T-helper 1 cell (primary cell): ENCODE data around the gene SCAMP2.
"Not testable (repeated sequence)": the region's sequence is repeated elsewhere in the genome, so short reads cannot be mapped to it uniquely, and the experiment has no call there.

Experiments
- DNase-seq, 5 donors: peaks; one replicate each; pipeline ENCODE4 v3.0.0-alpha.2; 2012 to 2020
- total RNA-seq, 4 donors: gene quantifications; one replicate each; lab custom pipeline; 2026; lab: John Stamatoyannopoulos, UW

Gene SCAMP2, protein sequence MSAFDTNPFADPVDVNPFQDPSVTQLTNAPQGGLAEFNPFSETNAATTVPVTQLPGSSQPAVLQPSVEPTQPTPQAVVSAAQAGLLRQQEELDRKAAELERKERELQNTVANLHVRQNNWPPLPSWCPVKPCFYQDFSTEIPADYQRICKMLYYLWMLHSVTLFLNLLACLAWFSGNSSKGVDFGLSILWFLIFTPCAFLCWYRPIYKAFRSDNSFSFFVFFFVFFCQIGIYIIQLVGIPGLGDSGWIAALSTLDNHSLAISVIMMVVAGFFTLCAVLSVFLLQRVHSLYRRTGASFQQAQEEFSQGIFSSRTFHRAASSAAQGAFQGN
- total RNA-seq = 46.6 to 88.3 (median 58.4) reads per million in 4 donors

DNA sequence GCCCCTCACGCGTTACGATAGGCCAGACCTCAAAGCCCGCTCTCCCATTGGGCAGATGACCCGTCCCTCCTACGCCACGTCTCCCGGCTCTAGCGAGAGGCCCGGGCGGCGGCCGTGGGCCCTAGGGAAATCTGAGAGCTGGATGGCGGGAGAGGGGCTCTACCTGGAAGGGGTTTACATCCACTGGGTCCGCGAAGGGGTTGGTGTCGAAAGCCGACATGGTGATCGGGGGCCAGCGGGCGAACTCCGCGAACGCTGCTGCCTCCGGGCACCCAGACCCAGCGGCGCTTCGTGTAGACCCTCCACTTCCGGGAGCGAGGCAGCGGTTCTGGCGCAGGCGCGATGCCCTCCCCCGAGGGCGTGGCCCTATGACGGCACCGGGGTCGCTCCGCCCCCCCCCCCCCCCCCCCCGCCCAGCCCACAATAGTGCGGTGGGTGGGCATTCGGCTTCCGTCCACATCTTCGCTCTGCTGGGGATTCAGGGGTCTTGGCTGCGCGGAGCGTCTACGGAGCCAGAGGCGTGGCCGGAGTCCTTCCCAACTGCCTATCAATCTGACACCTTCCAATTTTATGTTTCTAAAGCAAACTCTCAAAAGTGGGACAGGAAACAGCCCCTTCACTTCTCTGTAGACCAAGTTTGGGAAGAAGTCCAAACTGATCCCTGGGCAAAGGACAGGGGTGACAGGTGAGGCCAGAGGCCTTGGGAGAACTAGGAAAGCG is at the start of gene SCAMP2:
TSS of gene SCAMP2 (minus strand) at position 330 of the 720 bp plus-strand sequence. CDS start at position 220, 110 bp downstream.
- DNase-seq = peak; percentile 80 to 94 (median 84)

DNA sequence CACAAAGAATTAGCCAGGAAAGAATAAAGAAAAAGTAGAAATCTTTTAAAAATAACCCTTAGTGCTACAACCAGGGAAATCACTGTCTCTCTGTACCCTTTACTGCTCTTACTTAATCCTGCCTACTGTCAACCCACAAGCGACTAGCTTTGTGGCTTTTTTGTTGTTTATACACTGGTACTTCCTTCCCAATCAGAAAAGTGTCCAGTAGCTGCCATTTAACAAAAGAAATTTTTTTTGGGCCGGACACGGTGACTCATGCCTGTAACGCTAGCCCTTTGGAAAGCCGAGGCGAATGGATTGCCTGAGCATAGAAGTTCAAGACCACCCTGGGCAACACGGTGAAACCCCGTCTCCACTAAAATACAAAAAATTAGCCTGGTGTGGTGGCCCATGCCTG is 47.3 kb upstream of the SCAMP2 start:
- no peak for DNase-seq

DNA sequence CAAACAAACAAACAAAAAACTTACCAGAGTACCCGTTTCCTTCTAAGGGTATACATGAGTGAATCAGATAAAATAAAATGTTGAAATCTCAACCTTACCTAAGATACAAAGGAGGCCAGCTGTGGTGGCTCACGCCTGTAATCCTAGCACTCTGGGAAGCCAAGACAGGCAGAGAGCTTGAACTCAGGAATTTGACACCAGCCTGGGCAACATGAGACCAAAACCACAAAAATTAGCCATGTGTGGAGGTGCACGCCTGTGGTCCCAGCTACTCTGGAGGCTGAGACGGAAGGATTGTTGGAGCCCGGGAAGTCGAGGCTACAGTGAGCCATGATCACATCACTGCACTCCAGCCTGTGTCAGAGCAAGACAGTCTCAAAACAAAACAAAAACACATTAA is 44.5 kb upstream of the SCAMP2 start:
- DNase-seq = no peak

DNA sequence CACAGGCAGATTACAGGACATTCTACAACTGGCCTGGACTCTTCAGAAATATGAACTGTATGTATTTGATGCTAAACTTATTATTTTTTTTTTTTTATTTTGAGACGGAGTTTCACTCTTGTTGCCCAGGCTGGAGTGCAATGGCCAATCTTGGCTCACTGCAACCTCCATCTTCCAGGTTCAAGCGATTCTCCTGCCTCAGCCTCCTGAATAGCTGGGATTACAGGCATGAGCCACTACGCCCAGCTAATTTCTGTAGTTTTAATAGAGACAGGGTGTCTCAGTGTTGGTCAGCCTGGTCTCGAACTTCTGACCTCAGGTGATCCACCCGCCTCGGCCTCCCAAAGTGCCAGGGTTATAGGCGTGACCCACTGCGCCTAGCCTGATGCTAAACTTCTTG is 40.6 kb upstream of the SCAMP2 start:
- DNase-seq = not testable (repeated sequence)

DNA sequence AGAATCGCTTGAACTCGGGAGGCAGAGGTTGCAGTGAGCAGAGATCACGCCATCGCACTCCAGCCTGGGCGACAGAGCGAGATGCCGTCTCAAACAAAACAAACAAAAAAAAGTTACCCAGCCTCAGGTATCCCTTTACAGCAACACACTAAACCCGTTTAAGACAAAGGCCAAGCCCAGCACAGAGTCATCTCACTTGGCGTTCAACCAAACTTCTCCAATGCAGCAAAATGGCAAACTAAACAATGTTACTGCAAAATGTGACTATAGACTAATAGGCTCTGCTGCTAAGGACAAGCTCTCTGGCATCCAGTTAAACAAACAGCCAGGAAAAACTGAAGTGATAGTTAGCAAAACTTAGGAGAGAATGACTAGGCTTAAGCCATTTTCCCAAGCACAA is 39.9 kb upstream of the SCAMP2 start:
- DNase-seq = no peak

DNA sequence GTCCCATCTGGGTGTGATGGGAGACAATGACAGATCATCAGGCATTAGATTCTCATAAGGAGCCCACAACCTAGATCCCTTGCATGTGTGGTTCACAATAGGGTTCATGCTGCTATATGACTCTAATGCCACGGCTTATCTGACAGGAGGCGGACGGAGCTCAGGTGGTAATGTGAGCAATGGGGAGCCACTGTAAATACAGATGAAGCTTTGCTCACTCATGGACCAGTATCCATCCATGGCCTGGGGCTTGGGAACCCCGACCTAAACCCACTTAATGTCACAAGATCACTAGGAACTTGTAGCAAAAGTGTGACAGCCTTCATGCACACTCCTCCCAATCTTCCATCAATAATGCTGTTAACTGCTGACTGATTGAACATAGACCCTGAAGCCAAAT is 35.5 kb upstream of the SCAMP2 start:
- no peak for DNase-seq

DNA sequence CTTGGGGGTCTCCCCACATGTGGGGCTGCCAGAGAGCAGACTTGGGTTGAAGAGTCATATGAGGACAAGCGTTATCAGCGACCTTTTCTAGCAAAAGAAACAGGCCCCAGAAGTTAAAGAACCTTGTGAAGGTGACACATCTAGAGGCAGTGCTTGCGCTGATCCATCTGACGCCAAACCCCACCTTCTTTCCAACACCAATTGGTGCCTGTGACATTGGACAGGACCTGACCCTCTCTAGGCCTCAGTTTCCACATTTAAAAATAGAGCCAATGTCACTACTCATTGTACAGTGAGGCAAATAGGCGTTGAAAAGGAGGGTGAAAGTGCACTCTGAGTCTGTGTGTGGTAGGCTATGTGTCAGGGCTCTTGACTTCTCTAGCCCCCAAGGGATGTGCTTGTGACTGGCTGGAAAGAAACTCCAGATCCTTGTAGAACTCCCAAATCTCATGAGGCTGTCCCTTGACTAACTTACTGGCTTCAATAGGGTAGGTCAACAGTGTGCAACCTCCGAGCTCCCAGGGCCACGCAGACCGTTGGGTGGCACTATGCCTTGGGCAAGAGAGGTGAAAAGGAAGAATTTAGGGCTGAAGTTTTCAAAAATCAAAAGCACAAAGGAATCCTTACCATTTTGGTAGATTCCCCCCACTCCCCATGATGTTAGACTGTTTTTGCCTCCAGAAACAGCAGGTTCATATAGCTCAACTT is 34.2 kb upstream of the SCAMP2 start:
- DNase-seq = no peak

DNA sequence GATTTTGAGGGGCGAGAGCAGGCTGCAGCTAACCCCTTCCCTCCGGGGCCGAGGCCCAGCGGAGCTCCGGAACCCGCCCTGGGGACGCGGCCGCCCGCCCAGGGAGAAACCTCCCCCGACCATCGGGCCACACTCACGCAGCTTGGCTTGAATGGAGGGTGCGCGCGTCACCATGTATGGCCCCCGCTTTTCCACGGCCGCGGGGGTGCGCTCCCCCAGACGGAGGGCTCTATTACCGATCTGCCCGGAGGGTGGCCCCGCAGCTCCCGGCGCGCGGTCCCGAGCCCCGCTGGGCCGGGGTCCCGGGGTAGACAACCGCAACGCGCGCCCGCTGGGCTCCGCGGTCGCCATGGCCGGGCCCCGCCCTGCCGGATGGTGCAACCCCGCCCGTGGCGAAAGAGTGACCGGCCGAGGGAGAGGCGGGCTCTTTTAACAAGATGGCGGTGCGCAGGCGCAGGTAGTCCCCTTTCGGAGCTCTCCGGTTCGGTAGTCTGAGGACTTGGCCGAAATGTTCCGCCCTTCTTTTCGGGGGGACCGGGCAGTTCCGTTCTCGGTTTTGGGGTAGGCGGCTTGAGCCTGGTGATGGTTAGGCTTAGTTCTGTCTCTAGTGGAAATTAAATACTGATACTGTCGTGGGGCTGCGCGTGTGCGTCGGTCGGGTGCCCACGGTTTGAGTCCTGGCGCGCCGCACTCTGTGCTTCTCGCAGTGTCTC is 33.4 kb upstream of the SCAMP2 start, which contains the start of gene FAM219B:
TSS of gene FAM219B (minus strand) at position 402 of the 713 bp plus-strand sequence. CDS start at position 351, 51 bp downstream.
- DNase-seq = peak; percentile 59 to 77 (median 65)

DNA sequence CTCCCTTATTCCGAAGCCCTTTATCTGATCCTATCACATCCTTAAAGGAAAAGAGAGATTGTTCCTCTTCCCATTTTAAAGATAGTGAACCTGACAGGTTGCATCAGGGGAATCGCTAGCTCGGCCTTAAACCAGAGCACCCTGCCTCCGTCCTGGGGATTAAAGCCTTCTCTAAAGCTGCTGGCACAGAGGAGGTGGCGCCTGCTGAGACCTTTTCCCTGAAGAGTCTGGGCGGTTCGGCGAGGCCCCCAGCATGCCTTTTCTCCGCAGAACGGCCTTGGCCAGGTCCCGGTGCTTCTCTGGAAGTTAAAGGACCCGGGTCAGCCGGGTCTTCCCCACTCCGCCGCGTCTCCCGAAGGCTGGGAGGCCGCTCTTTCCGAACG is 32.9 kb upstream of the SCAMP2 start:
- peak in 2 of 5 donors; percentile 15 to 28 for DNase-seq

DNA sequence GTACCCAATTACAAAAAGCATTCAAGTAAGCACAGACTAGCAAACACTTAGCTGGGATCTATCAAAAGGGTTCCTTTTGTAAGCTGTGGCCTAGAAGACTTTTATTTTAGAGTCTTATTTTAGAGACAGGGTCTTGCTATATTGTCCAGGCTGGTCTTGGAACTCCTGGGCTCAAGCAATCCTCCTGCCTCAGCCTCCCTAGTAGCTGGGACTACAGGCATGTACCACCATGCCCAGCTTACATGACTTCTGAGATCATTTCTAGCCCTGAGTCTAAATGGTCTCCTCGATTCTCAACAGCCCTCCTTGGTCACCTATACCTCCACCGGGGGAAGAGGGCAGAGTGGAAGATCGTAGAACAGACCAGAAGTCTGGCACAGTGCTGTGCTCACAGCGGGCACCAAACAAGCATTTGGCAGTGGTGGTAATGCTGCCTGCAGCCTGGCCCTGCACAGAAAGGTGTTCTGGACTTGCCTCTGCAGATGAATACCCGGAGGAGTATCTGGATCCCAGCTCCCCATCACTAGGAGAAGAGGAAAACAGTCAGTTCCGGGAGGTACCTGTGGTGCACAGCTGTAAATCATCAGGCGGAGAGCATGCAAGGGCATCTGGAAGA is 31.1 kb upstream of the SCAMP2 start:
- no peak for DNase-seq

DNA sequence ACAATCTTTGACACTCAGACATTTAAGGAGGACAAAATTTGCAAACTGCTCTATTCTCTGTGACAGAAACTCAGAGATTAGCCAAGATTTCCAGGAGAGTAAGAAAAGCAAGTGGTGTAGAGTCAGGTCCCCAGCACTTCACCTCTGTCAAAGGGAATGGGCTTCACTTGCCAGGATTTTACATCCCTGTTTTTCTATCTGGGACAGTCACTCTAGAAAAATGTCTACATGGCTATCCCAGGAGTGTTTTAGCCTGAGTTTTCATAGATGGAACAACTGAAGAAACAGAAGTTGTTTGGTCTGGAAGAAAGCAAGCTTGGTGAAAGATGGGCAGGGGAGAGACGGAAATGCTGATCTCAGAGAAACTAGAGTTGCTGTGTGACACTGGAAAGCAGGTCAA is 30.5 kb upstream of the SCAMP2 start:
- DNase-seq = no peak

DNA sequence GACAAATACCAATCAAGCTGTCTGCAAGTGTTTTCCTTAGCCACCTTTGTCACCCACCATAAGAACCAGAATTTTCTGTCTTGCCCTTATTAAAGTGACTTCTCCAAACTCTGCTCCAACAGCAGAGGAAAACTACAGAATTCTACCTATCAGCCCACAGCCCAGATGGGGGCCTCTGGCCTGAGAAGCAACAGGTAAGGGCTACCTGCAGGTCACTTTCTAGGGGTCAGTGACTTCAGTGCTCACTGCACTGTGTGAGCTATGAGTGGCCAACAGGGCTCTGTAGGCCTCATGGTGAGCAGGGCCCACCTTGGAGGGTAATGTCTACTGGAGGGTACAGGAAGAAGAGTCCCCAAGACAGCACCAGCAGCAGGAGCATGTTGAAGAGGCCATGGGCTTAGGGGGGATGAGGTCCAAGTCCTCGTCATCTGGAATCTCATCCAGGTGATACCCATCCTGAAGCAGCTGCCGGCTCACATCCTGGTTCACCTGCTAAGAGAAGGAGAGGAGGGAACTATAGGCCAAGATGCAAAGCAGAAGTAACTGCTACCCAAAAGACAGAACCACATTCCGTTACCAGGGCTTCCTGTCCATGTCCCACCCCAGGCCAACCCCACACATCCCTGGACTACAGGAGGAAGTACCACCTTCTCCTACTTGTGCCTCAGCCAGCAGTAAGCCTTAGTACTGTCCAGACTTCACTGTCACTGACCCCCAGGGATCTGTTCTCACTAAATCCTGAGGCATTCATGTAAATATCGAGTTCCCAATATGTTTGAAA is 29.3 kb upstream of the SCAMP2 start:
- DNase-seq = no peak

DNA sequence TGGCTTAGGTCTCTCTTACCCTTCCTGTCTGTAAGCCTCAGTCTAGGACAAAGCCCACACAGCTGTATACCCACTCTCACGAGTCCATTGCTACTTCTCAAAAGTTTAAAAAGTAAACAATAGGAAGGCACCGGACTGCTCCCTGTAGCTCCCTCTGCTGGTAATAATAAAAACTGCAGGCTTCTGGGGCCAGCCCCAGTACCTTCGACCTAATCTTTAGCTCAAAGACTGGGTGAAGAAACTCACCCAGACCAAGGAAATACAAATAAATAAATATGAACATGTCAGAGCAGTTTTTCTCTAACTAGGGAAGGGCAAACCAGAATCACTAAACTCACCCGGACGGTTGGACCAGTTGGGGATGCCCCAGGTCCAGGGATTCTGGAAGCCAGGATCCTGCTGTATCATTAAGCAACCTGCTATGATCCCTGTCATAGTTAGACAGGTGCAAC is 28.5 kb upstream of the SCAMP2 start:
- peak in 4 of 5 donors; percentile 28 to 64 (median 44) for DNase-seq

DNA sequence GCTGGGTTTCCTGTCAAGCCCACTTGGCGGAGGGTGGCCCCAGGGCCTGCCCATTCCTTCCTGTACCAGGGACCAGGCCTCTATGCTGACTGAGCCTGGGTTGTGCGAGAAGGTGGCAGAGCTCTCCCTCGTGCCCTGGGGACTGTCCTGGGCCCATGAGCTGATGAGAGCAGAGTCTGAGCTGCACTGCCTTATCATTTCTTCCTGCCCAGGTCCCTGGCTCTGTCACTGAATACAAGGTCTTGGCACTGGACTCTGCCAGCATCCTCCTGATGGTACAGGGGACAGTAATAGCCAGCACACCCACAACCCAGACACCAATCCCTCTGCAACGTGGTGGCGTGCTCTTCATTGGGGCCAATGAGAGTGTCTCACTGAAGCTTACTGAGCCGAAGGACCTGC is 24.1 kb upstream of the SCAMP2 start:
- no peak for DNase-seq

DNA sequence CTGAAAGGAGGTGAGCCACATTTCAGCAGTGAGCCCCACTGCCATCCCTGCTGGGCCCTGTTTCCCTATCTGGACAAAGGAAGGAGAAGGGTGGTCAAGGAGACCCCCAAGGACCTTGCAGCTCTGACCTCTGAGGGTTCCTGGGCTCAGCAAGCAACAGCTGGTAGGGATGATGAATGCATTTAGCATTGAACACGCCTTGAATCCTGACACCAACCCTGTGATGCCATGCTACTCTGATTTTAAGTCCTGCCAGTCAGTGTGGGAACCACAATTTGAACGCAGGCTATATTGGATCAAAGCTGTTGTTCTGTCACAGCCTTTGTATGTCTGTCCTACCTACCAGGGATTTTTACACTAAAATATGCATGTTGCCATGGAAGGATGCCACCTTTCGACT is 23.2 kb upstream of the SCAMP2 start:
- no peak for DNase-seq

DNA sequence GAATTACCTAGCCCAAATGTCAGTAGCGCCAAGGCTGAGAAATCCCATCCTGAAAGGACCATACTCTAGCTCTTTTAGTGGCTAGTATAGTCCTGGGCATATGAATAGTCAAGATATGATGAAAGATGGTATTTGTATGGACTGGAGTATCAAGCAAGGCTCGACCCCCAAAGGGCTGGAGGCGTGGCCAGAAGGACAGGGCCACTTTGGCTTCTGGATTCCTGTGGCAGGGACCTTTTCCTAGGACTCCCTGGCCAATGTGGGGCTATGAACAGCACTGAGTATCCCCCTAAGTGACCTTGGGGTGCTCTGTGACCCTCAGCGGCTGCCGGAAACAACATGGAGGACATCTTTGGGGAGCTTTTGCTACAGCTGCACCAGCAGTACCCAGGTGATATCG is 22.7 kb upstream of the SCAMP2 start:
- DNase-seq = no peak

DNA sequence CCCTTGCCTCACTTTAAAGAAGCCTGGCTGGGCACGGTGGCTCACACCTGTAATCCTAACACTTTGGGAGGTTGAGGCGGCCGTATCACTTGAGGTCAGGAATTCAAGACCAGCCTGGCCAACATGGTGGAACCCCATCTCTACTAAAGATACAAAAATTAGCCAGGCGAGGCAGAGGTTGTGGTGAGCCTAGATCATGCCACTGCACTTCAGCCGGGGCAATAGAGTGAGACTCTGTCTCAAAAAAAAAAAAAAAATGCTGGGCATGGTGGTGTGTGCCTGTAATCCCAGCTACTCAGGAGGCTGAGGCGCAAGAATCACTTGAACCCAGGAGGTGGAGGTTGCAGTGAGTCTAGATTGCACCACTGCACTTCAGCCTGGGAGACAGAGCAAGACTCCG is 21.2 kb upstream of the SCAMP2 start:
- not testable (repeated sequence) for DNase-seq

DNA sequence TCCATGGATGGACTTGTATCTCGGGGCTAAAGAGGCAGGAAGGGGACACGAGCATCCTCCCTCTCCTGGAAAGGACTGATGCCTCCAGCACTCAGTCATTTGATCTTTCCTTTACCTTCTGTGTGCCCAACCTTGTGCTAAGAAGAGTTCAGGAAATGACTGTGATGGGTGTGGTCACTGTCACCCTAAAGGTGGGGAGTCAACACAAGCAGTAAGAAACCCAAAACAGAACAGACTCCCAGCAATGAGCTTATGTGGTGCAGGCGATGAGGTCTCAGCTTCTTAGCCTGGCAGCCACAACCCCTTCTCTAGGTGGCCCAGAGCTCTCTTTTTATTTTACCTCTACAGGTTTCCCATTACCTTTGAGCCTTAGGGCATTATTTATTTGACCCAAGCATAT is 20.5 kb upstream of the SCAMP2 start:
- DNase-seq = peak in 3 of 5 donors; percentile 23 to 84 (median 38)

DNA sequence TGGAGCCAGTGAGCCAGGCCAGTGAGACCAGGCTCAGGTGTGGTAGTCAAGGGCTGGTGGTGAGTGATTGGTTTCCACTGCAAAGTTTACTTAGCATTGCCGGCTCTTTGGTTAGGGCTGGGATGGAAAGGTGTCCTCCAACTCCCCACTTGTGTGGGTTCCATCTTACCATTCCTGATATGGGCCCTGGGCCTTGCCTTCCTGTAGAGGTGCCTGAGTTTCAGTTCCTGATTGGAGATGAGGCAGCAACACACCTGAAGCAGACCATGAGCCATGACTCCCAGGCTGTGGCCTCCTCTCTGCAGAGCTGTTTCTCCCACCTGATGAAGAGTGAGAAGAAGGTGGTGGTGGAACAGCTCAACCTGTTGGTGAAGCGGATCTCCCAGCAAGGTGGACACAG is 19.8 kb upstream of the SCAMP2 start:
- DNase-seq = no peak

DNA sequence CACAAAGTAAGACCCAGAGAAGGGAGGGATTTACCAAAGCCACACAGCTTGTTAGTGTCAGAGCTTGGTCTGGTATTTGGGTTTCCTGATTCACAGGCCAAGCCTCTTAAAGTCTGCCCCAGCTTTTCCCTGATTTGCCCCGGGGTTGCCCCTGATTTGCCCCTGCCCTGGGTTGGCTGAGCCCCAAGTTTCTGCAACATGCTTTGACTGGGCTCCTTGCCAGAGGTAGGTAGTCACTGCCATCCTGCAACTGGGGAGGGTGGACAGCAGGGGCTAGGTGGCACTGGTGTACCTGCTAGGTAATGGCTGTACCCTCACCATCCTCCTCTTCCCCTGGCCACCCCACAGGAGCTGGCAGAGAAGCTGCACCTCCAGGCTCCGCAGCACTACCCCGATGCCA is 19.1 kb upstream of the SCAMP2 start:
- DNase-seq = no peak

DNA sequence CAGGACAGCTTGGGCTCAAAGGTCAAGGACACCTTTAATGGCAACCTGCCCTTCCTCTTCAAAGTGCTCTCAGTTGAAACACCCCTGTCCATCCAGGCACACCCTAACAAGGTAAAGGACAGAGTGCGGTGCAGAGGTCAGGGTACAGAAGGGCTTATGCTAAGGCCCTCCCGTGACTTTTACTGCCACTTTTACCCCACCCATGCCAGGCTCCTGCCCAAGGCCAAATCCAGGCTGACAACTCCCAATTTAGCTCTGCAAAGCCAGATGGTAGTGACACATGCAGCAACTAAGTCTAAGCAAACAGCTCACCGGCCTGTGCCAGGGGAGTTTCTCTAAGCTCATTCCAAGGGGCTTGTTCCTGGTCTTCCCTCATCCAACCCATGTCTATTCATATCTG is 18.3 kb upstream of the SCAMP2 start:
- no peak for DNase-seq

DNA sequence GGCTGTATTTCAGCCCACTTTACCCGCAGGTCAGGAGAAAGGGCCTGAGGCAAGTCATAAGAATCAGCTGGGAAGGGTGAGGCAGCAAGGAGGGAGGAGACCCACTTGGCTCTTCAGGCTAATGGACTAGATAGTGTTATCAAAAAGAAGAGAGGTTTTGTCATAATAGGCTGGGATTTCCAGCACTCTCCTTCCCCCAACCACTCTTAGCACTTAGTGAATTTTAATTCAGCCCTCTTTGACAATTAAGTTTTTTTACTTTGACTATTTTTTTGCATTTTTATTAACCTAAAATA is 17.4 kb upstream of the SCAMP2 start:
- no peak for DNase-seq
